Stimulated activated CD8-positive, alpha-beta memory T cell treated with anti-CD3 and anti-CD28 coated beads, Interleukin-7, amount 100 ng/mL, for 24 hours (primary cell): ENCODE measurements around the gene PPAT.
"Not testable (repeated sequence)": the region's sequence is repeated elsewhere in the genome, so short reads cannot be mapped to it uniquely, and the experiment has no call there.

Experiments used
- DNase-seq: peaks from one replicate; pipeline ENCODE4 v3.0.0-alpha.2; 2020; ENCODE audit warnings: low read depth

The PPAT gene

DNA sequence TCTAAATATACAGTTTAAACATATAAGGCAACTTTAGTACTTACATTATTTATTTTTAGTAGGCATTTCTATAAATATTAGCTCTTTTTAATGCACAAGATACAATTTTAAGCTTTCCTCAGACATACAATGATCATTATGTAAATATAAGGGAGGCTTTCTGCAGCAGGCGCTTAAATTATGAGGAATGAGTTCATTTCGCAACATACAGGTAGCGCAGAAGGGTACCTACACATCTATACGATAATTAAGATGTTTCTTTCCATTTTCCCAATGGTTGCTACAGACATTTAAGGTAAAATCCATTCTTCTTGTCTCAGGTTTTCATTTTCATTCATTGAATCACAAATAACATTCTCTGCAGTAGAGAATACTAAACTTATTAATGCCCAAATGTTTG lies 49.3 kb downstream of the PPAT start:
- DNase-seq: no peak

DNA sequence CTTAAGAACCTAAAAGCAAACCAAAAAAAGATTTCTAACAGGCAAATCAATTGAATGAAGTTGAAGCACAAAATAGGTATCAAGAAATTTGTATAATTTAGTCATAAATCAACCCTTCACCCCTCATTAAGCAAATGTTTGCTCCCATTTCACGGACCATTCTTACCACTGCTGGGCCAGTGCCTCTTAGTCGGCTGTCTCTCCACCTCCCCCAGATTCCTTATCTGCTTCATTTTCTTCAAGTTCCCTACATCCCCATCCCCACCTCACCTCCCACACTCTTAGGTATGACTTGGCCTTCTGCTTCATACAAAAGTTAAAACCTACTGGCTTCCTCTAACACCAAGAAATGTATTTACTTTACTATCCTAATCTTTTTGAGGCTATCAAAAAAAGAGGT lies 60.0 kb downstream of the PPAT start:
- no peak for DNase-seq

DNA sequence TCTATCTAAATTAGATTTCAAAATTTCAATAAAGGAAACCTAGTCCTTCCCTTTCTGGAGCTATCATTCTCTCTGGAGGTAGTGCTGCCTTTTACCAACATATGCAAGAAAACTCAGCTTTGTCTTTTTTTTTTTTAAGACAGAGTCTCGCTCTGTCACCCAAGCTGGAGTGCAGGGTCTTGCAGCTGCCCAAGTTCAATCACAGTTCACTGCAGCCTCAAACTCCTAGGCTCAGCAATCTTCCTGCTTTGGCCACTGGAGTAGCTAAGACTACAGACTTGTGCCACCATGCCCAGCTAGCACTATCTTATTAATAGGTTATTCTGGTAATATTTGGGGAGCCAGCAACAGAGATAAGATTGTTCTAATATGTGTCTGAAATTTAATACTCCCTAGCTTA lies 60.5 kb downstream of the PPAT start:
- no peak for DNase-seq

DNA sequence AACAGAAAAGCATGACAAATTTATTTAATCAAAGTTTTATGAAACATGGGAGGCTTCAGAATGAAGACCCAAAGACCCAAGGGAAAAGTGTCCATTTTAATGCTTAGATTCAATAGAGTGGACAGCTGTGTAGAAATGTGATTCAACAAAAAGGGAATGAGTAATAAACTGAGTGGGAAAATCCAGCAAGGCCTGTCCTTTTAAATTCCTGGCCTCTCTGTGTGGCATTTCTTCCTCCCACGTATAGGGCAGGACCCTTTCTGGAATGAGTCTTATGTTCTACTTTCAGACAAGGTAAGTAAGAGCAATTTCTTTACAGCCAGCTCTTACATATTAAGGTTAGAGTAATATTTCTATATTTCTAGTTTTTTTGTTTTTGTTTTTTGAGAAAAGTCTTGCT lies 62.6 kb downstream of the PPAT start:
- DNase-seq: no peak

DNA sequence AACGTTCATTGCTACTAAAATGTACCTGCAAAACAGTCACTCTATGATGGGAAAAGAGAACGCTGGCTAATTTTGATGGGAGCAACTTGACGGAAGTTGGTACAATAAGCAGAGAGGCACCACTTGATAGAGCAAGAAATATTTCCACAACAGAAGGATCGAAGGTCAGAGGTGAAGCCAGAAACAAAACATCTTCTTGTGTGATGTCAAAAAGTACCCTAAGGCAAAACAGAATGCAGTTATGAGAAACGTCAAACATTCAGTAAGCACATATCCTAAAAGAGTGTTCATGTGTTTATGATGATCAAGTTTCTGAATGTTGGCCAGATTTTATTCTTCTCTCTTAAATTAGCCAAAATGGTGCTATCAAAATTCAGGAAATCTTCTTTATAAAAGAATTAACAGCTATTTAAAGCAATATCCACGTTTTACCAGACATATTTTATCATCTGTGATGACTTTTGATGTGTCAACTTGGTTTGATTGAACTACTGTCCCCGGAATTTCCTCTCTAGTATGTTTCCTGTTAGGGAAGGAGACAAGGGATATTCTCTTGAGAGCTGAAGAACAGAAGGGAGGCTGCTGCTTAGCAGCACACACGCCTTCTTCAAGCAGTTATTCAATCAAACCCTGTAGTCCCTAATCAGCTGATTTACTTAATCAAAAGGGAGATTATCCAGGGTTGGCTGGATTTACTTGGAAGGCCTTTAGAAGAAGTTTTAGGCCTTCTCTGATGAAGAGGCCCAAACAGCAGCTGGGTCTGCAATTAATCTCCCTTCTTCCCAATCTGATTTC lies 63.8 kb downstream of the PPAT start:
- DNase-seq: no peak

DNA sequence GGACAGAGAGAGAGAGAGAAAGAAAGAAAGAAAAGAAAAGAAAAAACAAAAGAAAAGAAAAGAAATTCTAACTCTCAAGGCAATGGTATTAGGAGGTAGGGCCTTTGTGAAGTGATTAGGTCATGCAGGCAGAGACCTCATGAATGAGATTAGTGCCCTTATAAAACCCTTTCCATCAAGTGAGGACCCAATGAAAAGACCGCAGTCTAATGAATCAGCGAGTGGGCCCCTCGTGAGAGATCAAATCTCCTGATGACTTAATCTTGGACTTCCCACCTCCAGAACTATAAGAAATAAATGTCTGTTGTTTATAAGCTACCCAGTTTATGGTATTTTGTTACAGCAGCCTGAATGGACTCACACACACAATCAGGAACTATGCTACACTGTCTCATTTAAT lies 65.0 kb downstream of the PPAT start:
- DNase-seq: no peak

DNA sequence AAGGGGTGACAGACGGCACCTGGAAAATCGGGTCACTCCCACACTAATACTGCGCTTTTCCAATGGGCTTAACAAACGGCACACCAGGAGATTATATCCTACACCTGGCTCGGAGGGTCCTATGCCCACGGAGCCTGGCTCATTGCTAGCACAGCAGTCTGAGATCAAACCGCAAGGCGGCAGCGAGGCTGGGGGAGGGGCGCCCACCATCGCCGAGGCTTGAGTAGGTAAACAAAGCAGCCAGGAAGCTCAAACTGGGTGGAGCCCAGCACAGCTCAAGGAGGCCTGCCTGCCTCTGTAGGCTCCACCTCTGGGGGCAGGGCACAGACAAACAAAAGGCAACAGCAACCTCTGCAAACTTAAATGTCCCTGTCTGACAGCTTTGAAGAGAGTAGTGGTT lies 72.4 kb downstream of the PPAT start:
- not testable (repeated sequence) for DNase-seq

DNA sequence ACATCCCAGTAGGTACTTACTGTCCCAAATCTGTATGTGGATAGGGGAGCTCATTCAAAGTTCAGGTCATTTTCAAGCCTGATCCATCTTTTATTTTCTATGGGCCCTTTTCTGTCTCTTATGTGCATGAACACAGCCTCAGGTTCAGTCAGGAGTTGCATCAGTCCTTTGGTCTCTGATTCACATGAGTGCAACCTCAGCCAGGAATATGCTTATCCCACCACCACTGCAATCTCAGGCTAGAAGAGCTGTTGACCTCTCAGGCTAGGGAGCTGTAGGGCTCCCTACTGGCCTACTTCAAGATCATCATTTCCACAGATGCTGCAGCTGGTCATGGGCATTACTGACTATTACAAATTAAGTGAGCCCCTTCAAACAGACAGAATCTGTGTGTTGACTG lies 75.3 kb downstream of the PPAT start:
- DNase-seq: no peak

DNA sequence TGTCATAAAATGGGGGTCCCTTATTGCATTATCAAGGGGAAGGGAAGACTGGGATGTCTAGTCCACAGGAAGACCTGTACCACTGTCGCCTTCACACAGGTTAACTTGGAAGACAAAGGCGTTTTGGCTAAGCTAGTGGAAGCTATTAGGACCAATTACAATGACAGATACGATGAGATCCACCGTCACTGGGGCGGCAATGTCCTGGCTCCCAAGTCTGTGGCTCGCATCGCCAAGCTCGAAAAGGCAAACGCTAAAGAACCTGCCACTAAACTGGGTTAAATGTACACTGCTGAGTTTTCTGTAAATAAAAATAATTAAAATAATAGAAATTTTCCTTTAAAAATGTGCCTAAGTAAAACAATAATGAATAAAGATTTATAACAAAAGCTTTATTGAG lies 78.8 kb downstream of the PPAT start:
- no peak for DNase-seq

DNA sequence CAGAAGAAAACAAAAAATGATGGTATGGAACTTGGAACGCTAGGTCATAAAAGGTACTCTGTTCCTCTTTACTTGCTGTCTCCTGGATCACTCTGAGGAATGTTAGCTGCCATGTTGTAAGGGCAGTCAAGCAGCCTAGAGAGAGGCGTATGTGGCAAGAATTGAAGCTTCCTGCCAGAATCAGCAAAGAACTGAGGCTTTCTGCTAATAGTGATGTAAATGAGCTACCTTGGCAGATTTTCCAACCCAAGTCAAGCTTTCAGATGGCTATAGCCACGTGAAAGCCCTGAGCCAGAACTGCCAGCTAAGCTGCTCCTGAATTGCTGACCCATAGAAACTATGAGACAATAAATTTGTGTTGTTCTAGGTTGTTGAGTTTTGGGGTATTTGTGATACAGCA lies 86.8 kb downstream of the PPAT start:
- DNase-seq: no peak

DNA sequence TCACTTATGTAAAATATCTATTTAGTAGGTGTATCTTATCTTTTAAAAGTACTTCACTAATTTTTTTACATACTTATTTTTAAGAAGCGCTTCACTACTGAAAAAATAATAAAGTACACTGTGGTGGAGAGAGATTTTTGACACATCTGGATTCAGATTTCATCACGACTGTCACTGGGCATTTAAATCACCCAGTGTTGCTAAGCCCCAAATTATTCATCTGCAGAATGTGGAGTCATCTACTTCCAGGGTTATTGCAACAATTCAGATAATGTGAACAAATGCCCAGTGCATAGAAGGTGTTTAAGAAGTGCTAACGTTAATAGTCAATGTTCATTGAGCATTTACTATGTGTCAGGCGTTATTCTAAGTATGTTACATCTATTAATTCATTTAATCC lies 90.0 kb downstream of the PPAT start:
- DNase-seq: no peak
